Measurements from ENCODE around the gene SPOCK1. TPM values are rescaled to one million over a fixed set of nuclear protein-coding genes. Genes with fewer than 3 reads are reported as not detected.

SPOCK1 gene
- total RNA-seq, 1 experiment from 2014 or later, result 0.27 TPM

- H3K27ac ChIP-seq (ENCODE audit: low read depth, low read length), result no peak overlapping the region
- no peaks in the 10 kb centered on the region for H4K20me1 ChIP-seq (ENCODE audit: insufficient read depth)
- DNase-seq (ENCODE audit: low read depth, low spot score), result peak; percentile 21
- intact Hi-C loops (cut with micrococcal nuclease), result loop anchor here (1.0 to 5.0 kb wide), 2 partner anchors 179 to 812 kb away; partner anchors contain the start of gene SPOCK1
- H3K9me2 ChIP-seq (ENCODE audit: insufficient read depth), result no peaks in the 10 kb centered on the region
- H3K4me1 ChIP-seq (ENCODE audit: control insufficient read depth in 1 of 2, insufficient read depth in 2 of 2, low read length in 2 of 2), result no peaks in the 10 kb centered on the region
- ChIA-PET RAD21 (ENCODE audit: low non-redundant PET in 1 of 2, low total read pairs in 2 of 2, uncharacterized antibody in 2 of 2, unreplicated experiment in 2 of 2) (interaction anchor here (0.6 to 1.0 kb wide), 3 partner anchors 178 to 280 kb away, joined by 3 to 4 read pairs (median 4); no protein-coding TSS in a partner anchor), POLR2A (no interaction called here), CTCF (interaction anchor here (0.6 to 2.2 kb wide), 17 partner anchors 10 to 813 kb away, joined by 3 to 10 read pairs (median 4); partner anchors contain the start of gene SPOCK1)
- no peaks in the 10 kb centered on the region for H3K36me3 ChIP-seq (ENCODE audit: control insufficient read depth in 1 of 2, insufficient read depth in 2 of 2, low read length in 2 of 2)
- no peak overlapping the region for H3K4me2 ChIP-seq (ENCODE audit: low read length)
- TF ChIP-seq EZH2phosphoT487 (IDR thresholded peaks at IDR 0.05; ENCODE audit: borderline replicate concordance), result no peak
- no peak for TF ChIP-seq EGR1 (IDR thresholded peaks at IDR 0.05; ENCODE audit: low read depth)
- TF ChIP-seq, protein P1, sequence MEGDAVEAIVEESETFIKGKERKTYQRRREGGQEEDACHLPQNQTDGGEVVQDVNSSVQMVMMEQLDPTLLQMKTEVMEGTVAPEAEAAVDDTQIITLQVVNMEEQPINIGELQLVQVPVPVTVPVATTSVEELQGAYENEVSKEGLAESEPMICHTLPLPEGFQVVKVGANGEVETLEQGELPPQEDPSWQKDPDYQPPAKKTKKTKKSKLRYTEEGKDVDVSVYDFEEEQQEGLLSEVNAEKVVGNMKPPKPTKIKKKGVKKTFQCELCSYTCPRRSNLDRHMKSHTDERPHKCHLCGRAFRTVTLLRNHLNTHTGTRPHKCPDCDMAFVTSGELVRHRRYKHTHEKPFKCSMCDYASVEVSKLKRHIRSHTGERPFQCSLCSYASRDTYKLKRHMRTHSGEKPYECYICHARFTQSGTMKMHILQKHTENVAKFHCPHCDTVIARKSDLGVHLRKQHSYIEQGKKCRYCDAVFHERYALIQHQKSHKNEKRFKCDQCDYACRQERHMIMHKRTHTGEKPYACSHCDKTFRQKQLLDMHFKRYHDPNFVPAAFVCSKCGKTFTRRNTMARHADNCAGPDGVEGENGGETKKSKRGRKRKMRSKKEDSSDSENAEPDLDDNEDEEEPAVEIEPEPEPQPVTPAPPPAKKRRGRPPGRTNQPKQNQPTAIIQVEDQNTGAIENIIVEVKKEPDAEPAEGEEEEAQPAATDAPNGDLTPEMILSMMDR (IDR thresholded peaks at IDR 0.05 in 2 of 3, conservative IDR thresholded peaks at IDR 0.05 in 1 of 3; ENCODE audit: borderline replicate concordance in 1 of 3, insufficient read depth in 1 of 3, low read depth in 2 of 3, low read length in 2 of 3), result peak; percentile 63 to 77 (median 69); a peak in 5 of 6 replicates
- peak; percentile 65 for TF ChIP-seq RAD21 (IDR thresholded peaks at IDR 0.05; ENCODE audit: low read depth)
- H3K27me3 ChIP-seq (ENCODE audit: insufficient read depth, low read length), result peaks cover 69% of the 10 kb centered on the region
- ATAC-seq, result peak; percentile 59
- BruUV-seq (replicated peaks), result no TSS peak
- no peaks in the 10 kb centered on the region for H3K79me2 ChIP-seq (ENCODE audit: insufficient read depth, low read length)
- H3K4me3 ChIP-seq (replicated peaks in 1 of 2; ENCODE audit: low read depth in 1 of 2, low read length in 2 of 2), result no peak overlapping the region
- no peak overlapping the region for H3K9ac ChIP-seq (ENCODE audit: low read length)
- no peak overlapping the region for H2AFZ ChIP-seq (ENCODE audit: low read depth, low read length, poor library complexity, severe bottlenecking)
- no peaks in the 10 kb centered on the region for H3K9me3 ChIP-seq (ENCODE audit: control insufficient read depth in 1 of 2, insufficient read depth in 1 of 2, low read depth in 1 of 2, low read length in 2 of 2)
These were observed 178.8 kb downstream of the SPOCK1 start for GRCh38 chr5:137320056-137321045.

DNA sequence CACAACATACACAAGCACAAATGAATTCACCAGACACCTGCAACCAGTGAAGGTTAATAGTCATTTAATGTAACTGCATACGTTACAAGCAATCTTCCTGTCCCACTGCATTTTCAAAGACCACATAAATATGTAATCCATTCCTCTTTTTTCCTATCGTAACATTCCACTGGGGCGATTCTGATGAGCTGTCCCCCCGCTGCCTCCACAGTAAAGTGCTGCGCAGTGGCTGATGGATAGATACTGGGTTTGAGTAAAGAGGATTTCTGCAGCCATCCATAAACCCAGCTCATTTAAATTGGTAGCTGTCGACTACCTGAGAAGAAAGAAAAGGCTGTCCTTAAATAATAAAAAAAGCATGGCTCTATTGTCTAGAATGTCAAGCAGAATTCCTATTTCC lies 181.1 kb downstream of the SPOCK1 start:
- RAD21 ChIA-PET (ENCODE audit: low non-redundant PET in 1 of 2, low total read pairs in 2 of 2, uncharacterized antibody in 2 of 2, unreplicated experiment in 2 of 2), result no interaction called here
- no TSS peak for BruUV-seq (replicated peaks)
- no peaks in the 10 kb centered on the region for H3K9me3 ChIP-seq (ENCODE audit: control insufficient read depth in 1 of 2, insufficient read depth in 1 of 2, low read depth in 1 of 2, low read length in 2 of 2)
- CTCF ChIA-PET, result no interaction called here
- H3K79me2 ChIP-seq (ENCODE audit: insufficient read depth, low read length), result no peaks in the 10 kb centered on the region
- H3K27ac ChIP-seq (ENCODE audit: low read depth, low read length), result no peak overlapping the region
- H4K20me1 ChIP-seq (ENCODE audit: insufficient read depth), result no peaks in the 10 kb centered on the region
- no peak overlapping the region for H2AFZ ChIP-seq (ENCODE audit: low read depth, low read length, poor library complexity, severe bottlenecking)
- H3K4me3 ChIP-seq (replicated peaks in 1 of 2; ENCODE audit: low read depth in 1 of 2, low read length in 2 of 2), result no peak overlapping the region
- ATAC-seq (no peak), DNase-seq (ENCODE audit: low read depth, low spot score) (no peak)
- intact Hi-C loops (cut with micrococcal nuclease), result no loop called here
- TF ChIP-seq SIN3A (IDR thresholded peaks at IDR 0.05; ENCODE audit: low read depth) (no peak), EZH2 (IDR thresholded peaks at IDR 0.05) (no peak), TCF7L2 (IDR thresholded peaks at IDR 0.05; ENCODE audit: borderline replicate concordance, extremely low read depth, insufficient read depth, insufficient read length) (no peak), JUND (IDR thresholded peaks at IDR 0.05) (no peak), POLR2AphosphoS5 (IDR thresholded peaks at IDR 0.05; ENCODE audit: low read depth, low read length) (no peak), CEBPB (IDR thresholded peaks at IDR 0.05; ENCODE audit: low read depth) (no peak), FOSL1 (IDR thresholded peaks at IDR 0.05; ENCODE audit: low read depth) (no peak), YY1 (IDR thresholded peaks at IDR 0.05; ENCODE audit: extremely low read depth, insufficient replicate concordance, low read depth, low read length) (no peak), ATF3 (IDR thresholded peaks at IDR 0.05) (no peak)
- TF ChIP-seq, protein P2, sequence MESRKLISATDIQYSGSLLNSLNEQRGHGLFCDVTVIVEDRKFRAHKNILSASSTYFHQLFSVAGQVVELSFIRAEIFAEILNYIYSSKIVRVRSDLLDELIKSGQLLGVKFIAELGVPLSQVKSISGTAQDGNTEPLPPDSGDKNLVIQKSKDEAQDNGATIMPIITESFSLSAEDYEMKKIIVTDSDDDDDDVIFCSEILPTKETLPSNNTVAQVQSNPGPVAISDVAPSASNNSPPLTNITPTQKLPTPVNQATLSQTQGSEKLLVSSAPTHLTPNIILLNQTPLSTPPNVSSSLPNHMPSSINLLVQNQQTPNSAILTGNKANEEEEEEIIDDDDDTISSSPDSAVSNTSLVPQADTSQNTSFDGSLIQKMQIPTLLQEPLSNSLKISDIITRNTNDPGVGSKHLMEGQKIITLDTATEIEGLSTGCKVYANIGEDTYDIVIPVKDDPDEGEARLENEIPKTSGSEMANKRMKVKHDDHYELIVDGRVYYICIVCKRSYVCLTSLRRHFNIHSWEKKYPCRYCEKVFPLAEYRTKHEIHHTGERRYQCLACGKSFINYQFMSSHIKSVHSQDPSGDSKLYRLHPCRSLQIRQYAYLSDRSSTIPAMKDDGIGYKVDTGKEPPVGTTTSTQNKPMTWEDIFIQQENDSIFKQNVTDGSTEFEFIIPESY (IDR thresholded peaks at IDR 0.05; ENCODE audit: extremely low read depth, insufficient replicate concordance, low read length), result no peak
- POLR2A ChIA-PET, result no interaction called here
- no peak overlapping the region for H3K9ac ChIP-seq (ENCODE audit: low read length)
- H3K4me2 ChIP-seq (ENCODE audit: low read length), result no peak overlapping the region
- H3K36me3 ChIP-seq (ENCODE audit: control insufficient read depth in 1 of 2, insufficient read depth in 2 of 2, low read length in 2 of 2), result no peaks in the 10 kb centered on the region
- H3K27me3 ChIP-seq (ENCODE audit: insufficient read depth, low read length), result peaks cover 66% of the 10 kb centered on the region
- no peaks in the 10 kb centered on the region for H3K9me2 ChIP-seq (ENCODE audit: insufficient read depth)
- no peaks in the 10 kb centered on the region for H3K4me1 ChIP-seq (ENCODE audit: control insufficient read depth in 1 of 2, insufficient read depth in 2 of 2, low read length in 2 of 2)

Data from HCT116 (cell line).